HG03460 (cell line): ENCODE results near the gene TINAGL1.
"Not testable (repeated sequence)": the region's sequence is repeated elsewhere in the genome, so short reads cannot be mapped to it uniquely, and the experiment has no call there.

Source experiments
- ATAC-seq: cut with Tn5 transposase; IDR thresholded peaks from one replicate; pipeline ENCODE4 v1.9.1; 2021; ENCODE audit not compliant: unreplicated experiment

The TINAGL1 gene

GRCh38 chr1:31583082-31583994 is 7.0 kb downstream of the TINAGL1 start:
- ATAC-seq = no peak

DNA sequence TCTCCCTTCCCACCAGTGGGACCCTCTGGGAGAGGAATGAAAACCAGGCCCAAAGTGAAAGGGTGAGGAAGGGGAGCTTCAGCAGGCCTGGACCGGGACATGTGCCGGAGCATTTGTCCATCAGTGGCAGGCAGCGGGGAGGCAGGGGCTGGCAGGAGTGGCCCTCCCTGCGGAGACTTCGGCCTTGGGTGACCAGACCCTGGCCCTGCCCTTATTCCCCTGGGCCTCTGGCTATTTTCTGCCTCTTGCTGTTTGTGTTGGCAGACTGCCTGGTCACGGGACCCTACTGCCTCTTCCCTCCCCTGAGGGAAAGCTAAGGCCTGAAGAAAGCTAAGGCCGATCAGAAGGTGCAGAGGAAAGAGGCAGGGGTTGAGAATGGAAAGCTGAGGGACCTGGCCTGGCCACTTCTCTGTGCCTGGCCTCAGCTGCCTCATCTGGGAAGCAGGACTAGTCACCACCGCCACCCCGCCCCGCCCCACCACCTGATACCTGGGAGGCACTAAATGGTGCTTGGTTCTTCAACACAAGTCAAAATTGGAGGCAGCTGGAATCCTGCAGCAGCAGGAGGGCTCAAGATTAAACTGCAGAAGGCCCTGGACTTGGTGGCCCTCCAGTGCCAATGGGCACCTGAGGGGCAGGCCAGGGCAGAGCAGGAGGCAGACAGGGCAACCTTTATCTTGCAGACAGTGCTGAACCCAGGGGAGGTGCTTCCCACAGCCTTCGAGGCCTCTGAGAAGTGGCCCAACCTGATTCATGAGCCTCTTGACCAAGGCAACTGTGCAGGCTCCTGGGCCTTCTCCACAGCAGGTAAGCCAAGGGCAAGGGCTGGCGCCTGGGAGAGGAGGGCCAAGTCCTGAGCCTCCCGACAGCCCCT is 7.9 kb downstream of the TINAGL1 start:
- ATAC-seq = no peak

- no peak for ATAC-seq
These were observed 8.8 kb downstream of the TINAGL1 start for GRCh38 chr1:31584869-31585735.

GRCh38 chr1:31585736-31586365 is 9.5 kb downstream of the TINAGL1 start:
- no peak for ATAC-seq

DNA sequence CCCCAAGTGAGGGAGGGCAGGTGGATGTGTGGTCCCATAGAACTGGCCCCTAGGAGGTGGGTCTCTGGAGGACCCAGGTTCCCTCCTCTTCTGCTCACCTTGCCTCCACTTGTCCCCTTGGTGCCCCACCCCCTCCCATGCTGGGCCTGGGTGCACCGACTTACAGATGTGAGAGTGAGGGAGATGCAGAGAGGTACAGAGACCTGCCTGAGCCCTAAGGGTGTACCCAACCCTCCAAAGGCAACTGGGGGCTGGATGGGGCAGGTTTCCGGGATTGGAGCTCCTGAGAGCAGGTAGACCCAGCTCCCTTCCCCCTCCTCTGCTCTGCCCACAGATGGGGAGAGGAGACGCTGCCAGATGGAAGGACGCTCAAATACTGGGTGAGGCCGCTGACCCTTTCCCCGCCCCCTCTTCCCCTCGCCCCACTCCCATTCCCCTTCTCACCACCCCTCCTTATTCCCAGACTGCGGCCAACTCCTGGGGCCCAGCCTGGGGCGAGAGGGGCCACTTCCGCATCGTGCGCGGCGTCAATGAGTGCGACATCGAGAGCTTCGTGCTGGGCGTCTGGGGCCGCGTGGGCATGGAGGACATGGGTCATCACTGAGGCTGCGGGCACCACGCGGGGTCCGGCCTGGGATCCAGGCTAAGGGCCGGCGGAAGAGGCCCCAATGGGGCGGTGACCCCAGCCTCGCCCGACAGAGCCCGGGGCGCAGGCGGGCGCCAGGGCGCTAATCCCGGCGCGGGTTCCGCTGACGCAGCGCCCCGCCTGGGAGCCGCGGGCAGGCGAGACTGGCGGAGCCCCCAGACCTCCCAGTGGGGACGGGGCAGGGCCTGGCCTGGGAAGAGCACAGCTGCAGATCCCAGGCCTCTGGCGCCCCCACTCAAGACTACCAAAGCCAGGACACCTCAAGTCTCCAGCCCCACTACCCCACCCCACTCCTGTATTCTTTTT is 10.3 kb downstream of the TINAGL1 start:
- ATAC-seq = no peak

GRCh38 chr1:31587328-31587699 is 11.0 kb downstream of the TINAGL1 start:
- not testable (repeated sequence) for ATAC-seq

DNA sequence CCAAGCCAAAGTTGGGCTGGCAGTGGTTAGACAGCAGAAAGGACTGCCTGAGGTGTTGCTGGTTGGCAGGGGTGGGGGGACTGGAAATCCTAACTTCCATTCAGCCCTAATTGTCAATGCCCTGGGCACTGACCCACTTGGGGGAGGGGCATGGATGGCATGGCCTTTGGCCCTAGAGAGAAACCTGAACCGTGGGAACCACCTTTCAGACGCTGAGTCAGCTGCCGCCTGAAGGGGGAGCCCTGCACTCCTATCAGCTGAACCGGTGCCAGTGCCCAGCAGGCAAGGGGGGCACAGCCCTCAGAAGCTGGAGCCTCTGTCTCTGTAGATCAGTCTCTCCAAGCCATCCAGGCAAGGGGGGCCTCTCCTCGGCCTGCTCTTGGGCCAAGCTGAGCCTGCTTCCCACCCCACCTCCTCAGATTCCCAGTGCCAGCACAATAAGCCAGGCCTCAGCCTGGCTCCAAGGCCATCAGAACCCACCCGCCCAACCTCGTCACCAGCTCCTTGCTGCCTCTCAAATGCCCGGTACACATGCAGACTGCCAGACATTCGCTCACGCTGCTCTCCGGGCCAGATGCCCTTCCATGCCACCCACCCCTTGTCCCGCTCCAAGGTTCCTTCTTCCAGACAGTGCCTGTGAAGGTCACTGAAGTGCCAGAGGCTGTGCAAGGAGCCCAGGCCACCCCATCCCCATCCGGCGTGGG is 11.6 kb downstream of the TINAGL1 start:
- ATAC-seq = no peak

- ATAC-seq = no peak
These were observed 12.6 kb downstream of the TINAGL1 start for GRCh38 chr1:31588751-31589515.

GRCh38 chr1:31591425-31592093 is 15.2 kb downstream of the TINAGL1 start:
- no peak for ATAC-seq

- no peak for ATAC-seq
These were observed 15.8 kb downstream of the TINAGL1 start for GRCh38 chr1:31592132-31592531.

DNA sequence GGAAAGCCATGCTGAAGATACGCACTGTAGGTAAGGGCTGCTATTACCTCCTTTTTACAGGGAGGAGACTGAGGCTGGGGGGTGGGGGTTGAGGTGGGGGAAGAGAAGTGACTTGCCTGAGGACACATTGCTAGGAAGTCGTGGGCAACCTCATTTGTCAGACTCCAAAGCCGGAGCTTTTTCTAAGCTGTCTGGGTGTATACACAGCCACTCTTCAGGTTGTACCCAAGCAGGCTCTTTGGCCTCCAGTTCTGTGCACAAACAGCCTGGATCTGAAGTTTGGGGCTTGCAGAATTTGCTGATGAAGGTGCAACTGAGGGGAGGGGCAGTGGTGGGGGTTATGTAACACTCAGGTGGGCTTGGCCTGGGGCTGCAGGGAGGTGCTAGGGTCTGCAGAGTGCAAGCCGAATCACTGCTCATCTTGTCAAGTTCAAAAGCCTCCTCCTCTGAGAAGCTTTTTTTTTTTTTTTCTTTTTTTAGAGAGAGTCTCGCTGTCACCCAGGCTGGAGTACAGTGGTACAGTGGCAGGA is 16.9 kb downstream of the TINAGL1 start:
- ATAC-seq = no peak

DNA sequence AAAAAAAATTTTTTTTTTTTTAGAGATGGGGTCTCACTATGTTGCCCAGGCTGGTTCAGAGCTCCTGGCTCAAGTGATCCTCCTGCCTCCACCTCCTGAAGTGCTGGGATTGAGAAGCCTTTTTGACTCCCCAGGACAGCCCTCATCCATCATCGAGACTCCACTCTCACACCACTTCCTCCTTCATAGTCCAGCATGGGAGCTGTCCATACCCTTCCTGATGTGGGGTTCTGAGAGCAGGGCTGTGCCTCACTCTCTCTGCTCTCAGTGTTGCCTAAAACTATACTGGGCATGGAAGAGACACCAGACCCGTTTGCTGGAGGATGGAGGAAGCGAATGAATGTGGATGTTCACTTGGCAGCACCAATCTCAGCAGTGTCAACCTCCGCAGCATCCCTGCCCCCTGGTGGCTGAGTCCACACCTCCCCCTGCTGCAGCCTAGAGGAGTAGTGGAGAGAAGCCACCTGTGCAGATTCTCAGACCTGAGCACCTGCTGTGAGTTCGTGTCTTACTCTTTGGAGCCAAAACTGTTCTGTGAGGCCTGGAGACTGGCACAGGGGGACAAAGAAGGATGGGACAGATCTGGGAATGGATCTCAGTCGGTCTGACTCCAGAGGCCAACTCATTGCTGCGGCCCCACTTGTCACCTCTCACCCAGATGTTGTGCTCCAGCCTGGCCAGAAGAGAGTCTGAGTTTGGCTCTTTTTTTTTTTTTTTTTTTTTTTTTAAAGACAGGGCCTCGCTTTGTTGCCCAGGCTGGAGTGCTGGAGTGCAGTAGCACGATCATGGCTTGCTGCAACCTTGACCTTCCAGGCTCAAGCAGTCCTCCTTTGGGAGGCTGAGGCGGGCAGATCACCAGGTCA is 17.7 kb downstream of the TINAGL1 start:
- ATAC-seq = no peak

GRCh38 chr1:31595836-31596736 is 19.8 kb downstream of the TINAGL1 start:
- no peak for ATAC-seq

- ATAC-seq = no peak
These were observed 20.4 kb downstream of the TINAGL1 start for GRCh38 chr1:31596737-31597097.

DNA sequence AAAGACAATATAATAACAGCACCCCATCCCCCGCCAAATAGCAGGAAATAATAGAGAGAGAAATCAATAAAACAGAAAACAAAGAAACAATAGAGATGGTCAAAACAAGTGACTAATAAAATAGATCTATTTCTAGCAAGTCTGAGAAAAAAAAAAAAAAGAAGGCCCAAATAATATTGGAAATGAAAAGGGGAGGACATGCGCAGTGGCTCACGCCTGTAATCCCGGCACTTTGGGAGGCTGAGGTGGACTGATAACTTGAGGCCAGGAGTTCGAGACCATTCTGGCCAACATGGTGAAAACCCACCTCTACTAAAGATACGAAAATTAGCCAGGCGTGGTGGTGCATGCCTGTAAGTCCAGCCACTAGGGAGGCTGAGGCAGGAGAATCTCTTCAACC is 22.7 kb downstream of the TINAGL1 start:
- no peak for ATAC-seq
